NCI-H2196 (cell line): ENCODE results near the gene KASH5.
"Not testable (repeated sequence)": the region's sequence is repeated elsewhere in the genome, so short reads cannot be mapped to it uniquely, and the experiment has no call there.

ENCODE experiments used
- DNase-seq: peaks from one replicate; lab custom pipeline; 2025; ENCODE audit not compliant: unreplicated experiment; lab: John Stamatoyannopoulos, UW

KASH5 gene

GRCh38 chr19:49434907-49435583 is 47.0 kb downstream of the KASH5 start:
- no peak for DNase-seq

- DNase-seq = no peak
These were observed 47.6 kb downstream of the KASH5 start for GRCh38 chr19:49435670-49436069.

- no peak for DNase-seq
These were observed 48.5 kb downstream of the KASH5 start for GRCh38 chr19:49436381-49437017.

GRCh38 chr19:49437231-49437630 is 49.2 kb downstream of the KASH5 start:
- DNase-seq = no peak

- DNase-seq = no peak
These were observed 50.2 kb downstream of the KASH5 start for GRCh38 chr19:49438261-49438660.

GRCh38 chr19:49439836-49440235 is 51.8 kb downstream of the KASH5 start:
- DNase-seq = no peak

- no peak for DNase-seq
These were observed 52.6 kb downstream of the KASH5 start for GRCh38 chr19:49440439-49441209.

- DNase-seq = peak; percentile 38
These were observed 53.3 kb downstream of the KASH5 start, which contains the start of gene SLC17A7 for GRCh38 chr19:49441210-49441959. SLC17A7 (minus strand) TSS chr19:49441527; CDS start chr19:49441379, 148 bp downstream.

GRCh38 chr19:49441960-49442350 is 53.9 kb downstream of the KASH5 start:
- DNase-seq = no peak

- DNase-seq = peak; percentile 52
These were observed 54.3 kb downstream of the KASH5 start for GRCh38 chr19:49442354-49442753.

GRCh38 chr19:49442771-49443365 is 54.8 kb downstream of the KASH5 start:
- DNase-seq = peak; percentile 95

GRCh38 chr19:49443366-49444099 is 55.5 kb downstream of the KASH5 start:
- DNase-seq = peak; percentile 100

GRCh38 chr19:49444100-49444700 is 56.2 kb downstream of the KASH5 start:
- DNase-seq = not testable (repeated sequence)

GRCh38 chr19:49445997-49446396 is 57.9 kb downstream of the KASH5 start:
- DNase-seq = no peak

GRCh38 chr19:49447485-49448431 is 59.7 kb downstream of the KASH5 start:
- peak; percentile 10 for DNase-seq

GRCh38 chr19:49448432-49448786 is 60.4 kb downstream of the KASH5 start:
- DNase-seq = no peak

- DNase-seq = no peak
These were observed 62.4 kb downstream of the KASH5 start for GRCh38 chr19:49450405-49450804.

- peak; percentile 97 for DNase-seq
These were observed 63.6 kb downstream of the KASH5 start, which contains the start of gene PIH1D1 for GRCh38 chr19:49451430-49452181. PIH1D1 (minus strand) TSS chr19:49451814; CDS start chr19:49451574, 240 bp downstream.
